Hematopoietic multipotent progenitor cell treated with erythropoietin and hydrocortisone succinate and interleukin-3 and kit ligand, for 8 days (in vitro differentiated cells): ENCODE data around the gene GINS1.

Source experiments
- DNase-seq: peaks from one replicate; pipeline ENCODE4 v3.0.0-alpha.2; 2015

Gene GINS1

DNA sequence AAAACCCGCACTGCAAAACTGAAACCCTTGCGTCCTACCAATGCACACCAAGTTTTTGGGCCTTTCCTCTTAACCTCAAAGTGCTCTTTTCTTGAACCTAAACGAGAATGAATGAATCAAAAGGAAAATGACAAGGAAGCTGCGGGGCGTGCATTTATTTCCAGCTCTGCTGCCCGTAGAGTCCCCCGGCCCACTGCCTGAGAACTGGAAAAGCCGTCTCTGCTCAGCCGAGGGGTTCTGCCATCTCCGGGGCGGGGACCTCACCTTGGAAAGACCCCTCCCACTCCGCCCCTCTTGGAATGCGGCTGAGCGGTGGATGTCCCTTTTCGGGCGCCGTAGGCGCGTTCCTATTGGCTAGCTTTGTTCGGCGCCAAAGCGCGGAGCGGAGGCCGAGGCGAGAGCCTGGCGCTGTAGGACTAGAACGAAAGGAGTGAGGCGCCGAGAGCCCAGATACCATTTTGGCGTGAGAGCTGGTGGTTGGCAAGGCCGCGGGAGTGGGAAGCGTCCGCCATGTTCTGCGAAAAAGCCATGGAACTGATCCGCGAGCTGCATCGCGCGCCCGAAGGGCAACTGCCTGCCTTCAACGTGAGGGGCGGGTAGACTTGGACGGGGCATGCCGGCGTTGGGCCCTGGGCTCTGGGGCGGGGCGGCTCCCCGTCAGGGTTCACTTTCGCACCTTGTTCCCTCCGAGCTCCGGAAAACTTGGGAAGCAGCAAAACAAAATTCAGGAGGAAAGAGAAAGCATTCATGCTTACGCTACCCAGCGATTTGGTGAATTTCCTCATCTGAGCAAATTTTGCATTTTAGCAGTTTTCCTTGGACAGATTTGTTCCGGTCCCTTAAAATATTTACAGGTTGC, at the start of gene GINS1:
TSS of gene GINS1 (plus strand) at position 363 of the 859 bp plus-strand sequence. CDS start at position 511, 148 bp downstream.
- DNase-seq, result peak; percentile 91

DNA sequence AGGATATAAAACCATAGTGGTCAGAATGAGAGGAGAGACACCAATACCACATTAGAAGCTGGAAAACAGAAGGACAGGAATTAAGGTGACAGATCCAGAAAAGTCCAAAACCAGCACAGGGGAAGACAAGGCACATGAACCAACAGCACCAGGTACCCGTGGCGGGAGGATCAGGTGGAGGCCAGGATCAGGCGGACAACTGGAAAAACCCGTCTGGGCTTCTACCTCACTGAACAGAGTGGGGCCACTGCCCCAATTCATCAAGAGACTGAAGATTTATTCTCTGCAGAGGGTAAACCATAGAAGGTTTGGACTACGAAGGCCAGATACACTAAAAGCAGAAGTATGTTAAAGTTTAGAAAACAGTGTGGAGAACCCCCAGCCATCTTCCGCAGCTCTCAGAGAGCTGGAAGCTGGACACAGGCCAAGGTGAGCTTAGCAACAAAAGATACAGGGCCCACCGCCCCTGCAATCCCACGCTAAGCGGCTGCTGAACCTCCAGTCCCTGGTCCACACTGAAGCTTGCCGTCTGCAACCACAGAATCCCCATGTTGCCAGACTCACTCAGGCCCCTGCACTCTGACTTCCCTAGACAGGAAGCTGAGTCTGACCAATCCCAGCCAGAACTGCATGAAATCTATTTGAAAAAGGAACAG, 46.7 kb upstream of the GINS1 start:
- DNase-seq, result peak; percentile 14

DNA sequence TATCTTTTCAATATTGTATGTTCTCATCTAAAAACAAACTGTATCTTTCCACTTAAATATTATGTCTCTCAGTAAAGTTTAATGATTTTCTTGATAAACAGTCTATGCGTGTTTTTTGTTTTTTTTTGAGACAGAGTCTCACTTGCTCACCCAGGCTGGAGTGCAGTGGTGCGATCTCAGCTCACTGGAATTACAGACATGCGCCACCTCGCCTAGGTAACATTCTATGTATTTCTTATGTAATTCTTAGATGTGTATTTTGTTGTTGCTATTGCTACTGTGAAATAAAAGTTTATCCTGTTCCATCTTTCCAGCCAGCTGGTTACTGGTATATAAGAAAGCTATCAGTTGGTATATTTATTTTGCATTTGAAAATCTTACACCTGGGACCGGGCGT, 46.2 kb upstream of the GINS1 start:
- no peak for DNase-seq

DNA sequence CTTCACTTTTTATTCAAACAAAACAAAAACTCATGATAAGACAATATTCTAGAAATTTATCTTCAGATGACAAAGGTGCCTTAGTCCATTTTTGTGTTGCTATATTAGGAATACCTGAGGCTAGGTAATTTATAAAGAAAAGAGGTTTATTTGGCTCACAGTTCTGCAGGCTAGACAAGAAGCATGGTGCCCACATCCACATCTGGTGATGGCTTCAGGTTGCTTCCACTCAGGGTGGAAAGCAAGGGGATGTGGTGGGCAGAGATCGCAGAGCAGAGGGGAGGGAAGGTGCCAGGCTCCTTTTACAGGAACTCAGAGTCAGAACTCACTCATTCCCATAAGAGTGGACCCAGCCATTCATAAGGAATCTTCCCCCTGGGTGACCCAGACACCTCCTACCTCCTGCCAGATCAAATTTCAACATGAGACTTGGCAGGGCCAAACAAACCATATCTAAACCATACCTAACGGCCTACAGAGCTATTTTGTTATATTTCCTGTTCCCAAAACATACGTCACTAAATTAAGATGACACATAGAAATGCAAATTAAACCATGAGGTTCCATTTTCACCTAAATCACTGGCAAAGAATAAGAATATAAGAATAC, 43.2 kb upstream of the GINS1 start:
- no peak for DNase-seq

DNA sequence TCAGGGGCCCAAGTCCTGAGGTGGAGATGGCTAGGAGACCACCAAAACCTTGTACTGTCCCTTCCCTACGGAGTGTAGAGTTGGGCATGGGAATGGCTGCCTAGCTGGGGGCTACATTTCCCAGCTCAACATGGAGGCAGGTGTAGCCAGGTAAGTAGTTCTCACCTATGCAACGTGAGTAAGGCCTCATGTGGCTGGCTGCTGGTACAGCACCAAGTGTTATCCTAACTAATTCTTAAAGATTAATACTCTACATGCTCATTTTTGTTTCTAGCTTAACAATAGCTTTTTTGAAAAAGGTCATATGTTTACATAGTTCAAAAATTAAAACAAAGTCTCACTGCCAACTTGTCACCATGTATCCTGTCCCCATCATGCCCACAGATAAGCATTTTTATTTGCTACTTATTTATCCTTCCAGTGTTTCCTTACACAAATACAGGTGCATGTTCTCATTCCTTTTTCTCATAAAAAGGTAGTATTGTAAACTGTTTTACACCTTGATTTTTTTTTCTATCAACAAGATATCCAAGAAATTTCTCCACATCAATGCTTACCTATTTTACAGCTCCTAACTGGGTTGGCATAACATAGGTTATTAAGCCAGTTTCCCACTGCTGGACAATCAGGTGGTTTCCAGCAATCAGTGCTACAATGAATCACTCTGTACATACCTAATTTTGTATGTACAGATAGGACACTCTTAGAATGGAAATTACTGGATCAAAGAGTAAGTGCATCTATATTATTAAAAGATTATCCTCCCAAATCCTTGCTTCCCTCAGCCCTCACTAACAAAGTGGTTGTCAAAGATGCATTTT, 42.4 kb upstream of the GINS1 start:
- no peak for DNase-seq

DNA sequence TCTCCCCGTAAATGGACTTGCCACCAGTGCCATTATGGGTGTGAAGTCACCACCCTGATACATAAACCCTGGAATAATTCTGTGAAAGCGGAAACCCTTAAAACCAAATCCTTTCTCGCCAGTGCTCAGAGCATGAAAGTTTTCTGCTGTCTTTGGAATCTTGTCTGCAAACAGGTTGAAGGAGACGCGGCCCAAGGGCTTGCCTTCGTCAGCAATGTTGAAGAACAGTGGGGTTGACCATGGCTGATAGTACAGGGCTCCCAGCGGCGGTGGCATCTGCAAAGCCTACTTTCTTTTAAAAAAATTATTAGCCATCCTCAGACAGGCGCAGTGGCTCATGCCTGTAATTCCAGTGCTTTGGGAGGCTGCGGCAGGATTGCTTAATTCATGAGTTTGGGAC, 38.9 kb upstream of the GINS1 start:
- no peak for DNase-seq

DNA sequence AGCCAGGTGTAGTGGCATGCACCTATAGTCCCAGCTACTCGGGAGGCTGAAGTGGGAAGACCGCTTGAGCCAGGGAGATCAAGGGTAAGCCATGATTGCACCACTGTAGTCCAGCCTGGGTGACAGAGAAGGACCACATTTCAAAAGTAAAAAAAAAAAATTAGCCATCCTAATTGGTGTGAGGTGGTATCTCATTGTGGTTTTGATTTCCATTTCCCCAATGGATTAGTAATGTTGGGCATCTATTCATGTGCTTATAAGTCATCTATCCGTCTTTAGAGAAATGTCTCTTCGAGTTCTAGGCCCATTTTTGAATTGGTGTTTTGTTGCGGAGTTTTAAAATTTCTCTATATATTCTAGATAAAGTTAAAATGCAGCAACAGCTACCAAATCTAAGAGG, 38.5 kb upstream of the GINS1 start:
- no peak for DNase-seq

DNA sequence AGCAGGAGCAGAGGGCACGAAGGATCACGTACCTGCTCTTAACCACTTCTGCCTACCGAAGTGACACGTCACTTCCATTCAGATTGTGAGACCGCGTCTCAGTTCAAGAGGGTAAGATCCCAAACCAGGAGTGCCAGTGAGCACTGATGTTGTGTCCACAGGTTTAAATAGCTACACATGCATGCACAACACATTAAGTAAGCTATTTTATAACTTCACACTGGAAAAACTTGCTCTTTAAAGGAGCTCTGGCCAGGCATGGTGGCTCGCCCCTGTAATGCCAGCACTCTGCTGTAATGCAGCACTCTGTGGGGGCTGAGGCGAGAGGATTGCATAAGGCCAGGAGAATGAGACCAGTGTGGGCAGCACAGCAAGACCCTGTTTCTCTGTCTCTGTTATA, 37.9 kb upstream of the GINS1 start:
- no peak for DNase-seq

DNA sequence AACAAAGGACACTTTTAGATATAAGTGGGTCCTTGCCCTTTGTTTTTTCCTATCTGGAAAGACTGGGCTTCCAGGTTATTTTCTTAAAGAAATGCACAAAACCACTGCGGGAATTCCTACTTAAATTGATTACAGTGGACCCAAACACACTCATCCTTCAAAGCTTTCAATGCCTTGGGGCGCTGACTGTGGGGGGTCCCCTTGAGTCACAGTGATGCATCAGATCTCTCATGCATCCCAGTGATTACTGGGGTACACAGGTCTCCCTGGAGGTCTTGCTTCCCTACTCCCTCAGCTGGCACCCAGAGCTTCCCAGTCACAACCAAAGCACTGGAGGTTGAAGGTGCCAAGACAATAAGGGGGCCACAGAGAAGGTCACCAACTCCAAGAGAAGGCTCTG, 37.5 kb upstream of the GINS1 start:
- DNase-seq, result no peak

DNA sequence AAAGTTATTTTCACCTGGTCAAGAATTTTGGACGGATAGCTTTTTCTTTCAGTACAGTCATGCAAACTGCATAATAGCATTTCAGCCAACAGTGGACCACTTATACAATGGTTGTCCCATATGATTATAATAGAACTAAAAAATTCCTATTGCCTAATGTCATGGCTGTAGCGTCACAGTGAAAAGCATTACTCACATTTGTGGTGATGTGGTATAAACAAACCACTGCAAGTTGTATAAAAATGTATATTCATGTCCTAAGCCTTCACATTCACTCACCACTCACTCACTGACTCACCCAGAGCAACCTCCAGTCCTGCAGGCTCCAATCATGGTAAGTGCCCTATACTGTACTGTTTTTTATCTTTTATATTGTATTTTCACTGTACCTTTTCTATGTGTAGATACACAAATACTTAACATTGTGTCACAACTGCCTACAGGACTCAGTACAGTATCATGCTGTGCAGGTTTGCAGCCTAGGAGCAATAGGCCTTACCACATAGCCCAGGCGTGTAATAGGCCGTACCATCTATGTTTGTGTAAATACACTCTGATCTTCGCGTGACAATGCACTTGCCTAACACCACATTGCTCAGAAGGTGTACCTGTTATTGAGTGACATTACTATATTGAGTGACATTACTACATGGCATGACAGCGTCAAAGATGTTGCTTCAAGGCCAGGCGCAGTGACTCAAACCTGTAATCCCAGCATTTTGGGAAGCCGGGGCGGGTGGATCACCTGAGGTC, 34.7 kb upstream of the GINS1 start:
- DNase-seq, result no peak

DNA sequence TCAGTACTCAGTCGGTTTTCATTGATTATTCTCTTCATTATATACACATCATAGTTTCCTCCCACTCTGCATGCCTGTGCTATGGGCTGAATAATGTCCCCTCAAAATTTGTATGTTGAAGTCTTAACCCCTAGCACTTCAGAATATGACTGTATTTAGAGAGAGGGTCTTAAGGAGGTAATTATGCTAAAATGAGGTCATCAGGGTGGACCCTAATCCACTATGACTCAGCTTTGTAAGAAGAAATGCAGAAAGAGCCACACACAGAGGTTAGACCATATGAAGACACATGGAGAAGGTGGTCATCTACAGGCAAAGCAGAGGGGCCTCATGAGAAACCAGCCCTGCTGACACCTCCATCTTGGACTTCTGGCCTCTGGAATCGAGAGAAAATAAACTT, 32.6 kb upstream of the GINS1 start:
- DNase-seq, result no peak

DNA sequence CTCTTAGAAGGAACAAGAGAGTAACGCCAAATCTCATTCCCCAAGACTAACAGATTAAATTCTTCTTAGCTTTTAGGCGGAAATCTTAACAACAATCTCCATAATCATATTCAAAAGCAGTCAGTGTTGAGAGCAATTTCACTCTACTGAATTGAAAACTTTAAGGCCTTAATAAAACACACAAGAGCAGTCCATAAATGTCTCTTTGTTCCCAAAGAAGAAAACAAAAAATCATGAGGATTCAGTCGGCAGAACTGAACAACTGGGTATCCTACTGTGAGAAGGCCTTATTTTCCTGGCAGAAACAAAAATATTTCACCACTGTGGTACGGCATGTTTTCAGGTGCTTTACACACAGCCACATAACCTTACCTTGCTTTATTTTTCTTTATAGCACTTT, 31.2 kb upstream of the GINS1 start:
- DNase-seq, result no peak

DNA sequence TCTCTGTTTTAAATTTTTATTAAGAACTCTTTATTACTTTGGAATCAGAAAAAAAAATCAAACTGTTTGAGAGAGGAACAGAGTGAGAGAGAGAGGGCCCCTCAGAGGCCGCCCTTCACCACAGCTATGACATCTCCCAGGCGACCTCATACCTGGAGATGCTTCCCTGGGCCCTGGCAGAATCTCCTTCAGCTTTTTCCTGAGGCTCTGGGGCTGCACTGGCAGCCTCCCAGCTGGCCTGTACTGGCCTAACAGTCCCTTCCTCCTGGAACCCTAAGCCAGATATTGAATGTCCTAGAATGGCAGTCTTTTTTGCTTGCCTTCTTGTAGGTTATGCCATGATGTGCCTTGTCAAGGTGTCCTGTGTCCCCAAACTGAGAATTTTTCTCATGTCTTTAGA, 30.6 kb upstream of the GINS1 start:
- DNase-seq, result no peak

DNA sequence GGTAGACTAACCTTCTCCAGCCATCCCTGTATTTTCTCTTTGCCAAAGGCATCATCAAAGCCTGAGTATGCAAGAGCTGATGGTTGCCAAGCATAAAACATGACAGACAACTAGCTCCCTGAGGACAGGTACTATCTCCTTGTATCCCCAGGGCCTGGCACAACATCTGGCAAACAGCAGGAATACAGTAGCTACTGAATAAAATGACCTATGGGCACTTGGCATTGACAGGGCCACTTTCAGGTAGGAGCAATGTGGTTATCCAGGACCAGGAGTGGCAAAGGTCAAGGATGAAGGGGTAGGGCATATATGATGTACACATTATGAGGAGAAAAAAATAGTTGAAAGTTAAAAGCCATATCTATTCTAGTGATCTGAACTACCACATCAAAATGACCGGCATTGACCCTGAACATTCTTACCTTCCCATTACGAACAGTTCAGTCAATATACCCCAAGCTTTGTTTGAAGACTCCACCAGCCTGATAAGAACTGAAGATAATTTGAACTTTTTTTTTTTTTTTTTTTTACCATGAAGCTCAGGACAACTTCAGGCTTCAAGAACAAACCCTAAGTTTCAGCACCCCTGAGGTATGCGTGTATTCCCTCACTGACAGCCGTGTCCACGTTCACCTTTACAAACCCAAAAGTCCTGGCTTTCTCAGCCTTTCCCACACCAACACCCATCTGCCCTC, 29.1 kb upstream of the GINS1 start:
- no peak for DNase-seq

DNA sequence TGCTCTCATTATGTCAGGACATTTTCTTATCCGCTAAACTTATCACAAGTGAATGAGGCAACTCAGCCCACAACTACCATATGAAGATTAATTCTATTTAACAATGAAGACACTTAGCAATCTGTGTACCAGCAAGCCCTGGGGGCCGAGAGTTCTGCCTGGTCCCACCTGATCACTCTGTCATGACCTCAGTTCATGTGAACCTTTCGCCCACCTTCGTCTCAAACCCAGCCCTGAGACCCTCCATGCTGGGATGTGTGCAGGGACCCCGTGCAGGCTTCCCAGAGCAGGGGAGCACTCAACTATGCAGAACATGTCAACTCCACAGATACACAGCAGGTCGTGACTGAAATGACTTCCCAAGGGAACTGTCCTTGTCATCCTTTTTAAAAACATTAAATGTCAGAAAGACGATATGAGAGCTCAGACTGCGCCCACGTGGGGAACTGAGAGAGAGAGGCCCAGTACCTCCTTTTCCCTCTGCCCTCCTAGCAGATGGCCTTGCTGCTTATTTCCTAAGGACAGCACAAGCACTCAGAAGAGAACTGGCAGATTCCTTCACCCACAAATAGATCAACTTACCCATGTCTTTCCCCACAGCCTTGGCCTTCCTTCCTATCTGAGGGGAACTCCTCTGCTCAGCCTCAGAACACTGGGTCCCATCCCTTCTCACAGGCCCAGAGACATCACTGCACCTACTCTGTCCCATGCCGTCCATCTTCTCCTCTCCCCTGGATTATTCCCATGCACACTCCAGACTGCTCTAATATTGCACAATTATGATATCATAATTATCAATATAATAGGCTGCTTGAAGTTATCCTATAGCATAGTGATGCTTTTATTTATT, 28.4 kb upstream of the GINS1 start:
- no peak for DNase-seq

DNA sequence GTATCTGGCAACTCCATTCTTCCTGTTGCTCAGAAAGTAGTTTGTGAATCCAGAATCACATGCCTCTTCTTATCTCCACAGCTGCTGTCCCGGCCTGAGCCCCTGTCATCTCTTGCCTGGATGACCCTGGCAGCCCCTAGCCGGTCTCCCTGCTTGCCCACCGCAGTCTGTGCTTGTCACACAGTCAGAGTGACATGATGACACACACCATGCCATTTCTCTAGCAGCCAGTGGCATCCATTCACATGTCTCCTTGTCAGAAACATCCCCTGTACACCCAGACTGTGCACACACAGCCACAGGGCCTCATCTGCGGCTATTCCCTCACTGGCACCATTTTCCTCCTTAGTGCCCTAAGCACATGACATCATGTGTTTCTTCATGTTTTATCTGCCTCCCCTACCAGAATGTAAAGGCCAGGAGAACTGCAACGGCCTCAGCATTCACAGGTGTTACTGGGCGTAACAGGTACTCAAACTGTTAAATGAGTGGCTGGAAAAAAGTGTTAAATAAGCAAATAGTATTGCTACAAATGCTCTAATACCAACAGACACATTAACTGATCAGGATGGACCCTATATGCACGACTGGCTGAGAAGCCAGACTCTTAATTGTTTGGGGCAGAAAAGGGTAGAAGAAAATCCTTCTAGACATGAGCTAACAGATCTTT, 26.4 kb upstream of the GINS1 start:
- peak; percentile 11 for DNase-seq

DNA sequence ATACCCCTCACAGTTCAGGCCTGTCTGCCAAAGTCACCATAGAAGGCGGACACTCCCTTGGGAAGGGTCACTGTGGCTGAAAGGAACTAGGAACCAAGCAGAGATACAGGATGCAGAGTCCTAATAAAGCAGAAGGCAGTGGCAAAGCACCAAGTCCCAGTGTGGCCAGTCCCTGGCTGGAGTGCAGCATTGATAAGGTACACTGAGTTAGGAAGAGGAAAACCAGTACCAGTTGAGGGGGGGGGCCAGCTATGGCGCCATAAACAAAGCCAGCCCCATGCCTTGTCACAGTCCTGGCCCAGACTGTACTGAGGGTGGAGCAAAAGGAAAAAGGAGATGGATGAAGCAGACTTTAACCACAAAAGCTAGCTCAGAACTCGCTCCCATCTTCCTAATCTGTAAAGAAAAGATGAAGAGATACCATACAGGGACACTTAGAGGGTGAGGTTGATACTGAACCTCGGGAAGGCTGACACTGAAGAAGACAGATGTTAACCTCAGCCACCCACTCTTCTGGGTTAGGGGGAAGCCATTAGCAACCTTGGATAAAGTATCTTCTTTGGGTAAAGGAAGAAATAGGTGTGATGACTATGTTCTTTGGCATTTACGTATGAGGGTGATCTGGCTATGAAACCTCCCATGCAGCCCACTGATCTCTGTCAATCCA, 24.6 kb upstream of the GINS1 start:
- DNase-seq, result no peak

DNA sequence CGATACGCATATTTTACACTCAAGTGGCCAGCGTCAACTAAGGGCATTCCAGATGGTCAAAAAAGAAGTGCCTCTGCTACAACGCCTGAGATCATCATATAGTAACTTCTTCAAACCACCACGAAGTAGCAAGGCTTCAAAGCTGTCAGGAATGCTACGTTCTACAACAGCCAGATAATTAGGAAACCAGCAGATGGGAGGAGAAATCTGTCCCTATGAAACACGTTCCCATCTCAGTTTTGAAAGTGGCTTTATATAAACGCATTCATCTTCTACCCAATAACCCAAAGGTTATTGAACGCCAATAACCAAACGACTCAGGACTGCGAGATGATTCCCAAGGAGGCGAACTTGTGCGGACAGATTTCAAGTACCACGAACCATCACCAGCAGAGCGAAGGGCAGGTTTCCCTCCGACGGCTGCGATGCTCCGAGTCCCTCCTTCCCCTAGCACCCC, 18.0 kb upstream of the GINS1 start:
- no peak for DNase-seq

DNA sequence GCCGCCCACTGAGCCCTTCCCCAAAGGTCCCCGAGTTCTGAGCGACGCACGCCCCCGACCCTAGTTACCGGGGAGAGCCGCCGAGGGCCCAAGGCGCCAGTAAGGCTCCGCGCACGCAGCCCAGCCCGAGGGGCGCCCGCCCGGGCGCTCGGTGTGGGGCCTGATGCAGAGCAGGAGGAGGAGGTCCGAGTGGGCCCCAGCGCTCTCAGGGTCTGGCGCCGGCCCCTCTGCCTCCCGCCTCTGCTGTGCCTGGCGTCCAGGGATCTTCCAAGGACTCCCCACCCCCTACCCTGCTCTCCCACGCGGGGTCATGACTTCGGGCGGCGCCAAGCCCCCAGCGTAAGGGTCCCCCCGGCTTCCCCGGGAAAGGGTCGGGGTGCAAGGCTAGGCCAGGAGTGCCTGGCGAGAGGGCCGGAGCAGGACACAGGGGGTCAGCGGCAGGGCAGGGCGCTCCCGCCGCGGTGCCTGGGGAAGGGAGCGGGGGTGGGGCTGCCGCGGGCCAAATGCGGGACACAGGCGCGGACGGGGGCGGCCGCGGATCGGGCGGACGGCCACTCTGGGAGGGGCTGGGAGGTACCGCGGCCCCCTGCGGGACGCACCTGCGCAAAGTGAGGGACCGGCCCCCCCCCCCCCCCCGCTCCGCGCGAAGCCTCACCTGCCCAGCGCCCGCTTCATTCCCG, 17.5 kb upstream of the GINS1 start:
- no peak for DNase-seq
